Activated T-cell treated with anti-CD3 and anti-CD28 coated beads for 4 hours (primary cell): ENCODE measurements around the gene PIK3R5.

Experiments used
- DNase-seq: peaks from one replicate; pipeline ENCODE4 v3.0.0-alpha.2; 2020

The PIK3R5 gene

DNA sequence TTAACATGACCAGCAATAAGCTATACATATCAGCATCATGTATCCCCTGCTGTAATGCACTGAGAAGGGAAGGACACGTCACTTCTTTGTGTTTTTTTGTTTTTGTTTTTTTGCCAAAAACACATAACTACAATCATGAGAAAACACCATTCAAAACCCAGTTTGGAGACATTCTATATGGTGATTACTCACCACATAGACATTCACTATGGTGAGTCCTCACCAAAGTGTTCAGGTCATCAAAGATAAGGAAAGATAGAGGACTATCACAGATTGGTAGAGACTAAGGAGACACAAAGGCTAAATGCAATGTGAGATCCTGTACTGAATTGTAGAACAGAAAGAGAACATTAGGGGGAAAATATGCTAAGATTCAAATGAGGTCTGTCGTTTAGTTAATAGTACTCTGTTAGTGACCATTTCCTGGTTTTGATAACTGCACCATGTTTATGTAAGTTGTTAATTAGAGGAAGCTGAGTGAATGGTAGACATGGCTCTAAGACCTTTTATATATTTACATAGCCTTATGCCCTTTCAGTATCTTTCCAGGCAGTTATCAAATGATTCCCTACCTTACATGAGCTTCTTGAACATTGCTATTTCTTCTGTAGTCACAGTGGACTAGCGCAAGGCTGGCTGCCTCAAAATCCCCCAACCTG is 46.6 kb downstream of the PIK3R5 start:
- no peak for DNase-seq

GRCh38 chr17:8916466-8916865 is 49.0 kb downstream of the PIK3R5 start:
- DNase-seq = no peak

DNA sequence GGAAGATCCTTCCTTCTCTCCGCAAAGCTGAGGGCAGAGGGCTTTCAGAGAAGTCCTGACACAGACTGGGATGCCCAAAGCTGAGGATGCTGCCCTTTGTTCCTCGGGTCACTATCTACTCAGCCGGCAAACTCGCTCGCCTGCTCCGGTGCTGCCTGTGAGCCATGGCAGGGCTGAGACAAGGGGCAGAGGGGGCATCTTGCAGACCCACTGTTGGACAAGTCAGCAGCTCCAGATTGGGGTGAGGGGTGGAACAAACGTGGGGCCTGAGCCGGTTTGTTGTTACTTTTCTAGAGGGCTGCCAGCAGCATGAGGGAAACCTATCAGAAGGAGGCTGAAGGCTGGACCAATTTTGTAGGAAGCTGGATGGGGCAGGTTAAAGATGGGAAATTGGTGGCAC is 51.0 kb downstream of the PIK3R5 start:
- no peak for DNase-seq

DNA sequence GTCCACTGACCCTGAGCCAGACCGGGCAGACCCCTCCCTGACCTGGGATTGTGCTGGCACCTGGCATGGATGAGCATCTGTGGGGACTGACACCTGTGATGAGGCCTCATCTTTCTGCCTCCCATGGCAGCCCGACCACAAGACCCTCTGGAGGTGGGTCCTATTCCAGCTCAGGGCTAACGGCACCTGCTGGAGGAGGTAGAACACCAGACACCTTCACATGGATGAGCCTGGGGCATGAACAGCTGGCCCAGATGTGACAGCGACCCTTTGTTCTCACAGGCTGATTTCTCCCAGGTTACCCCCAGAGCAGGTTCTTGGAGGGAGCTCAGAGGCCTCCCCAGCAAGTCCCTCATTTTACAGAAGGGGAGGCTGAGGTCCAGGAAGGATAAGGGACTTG is 51.6 kb downstream of the PIK3R5 start:
- no peak for DNase-seq

DNA sequence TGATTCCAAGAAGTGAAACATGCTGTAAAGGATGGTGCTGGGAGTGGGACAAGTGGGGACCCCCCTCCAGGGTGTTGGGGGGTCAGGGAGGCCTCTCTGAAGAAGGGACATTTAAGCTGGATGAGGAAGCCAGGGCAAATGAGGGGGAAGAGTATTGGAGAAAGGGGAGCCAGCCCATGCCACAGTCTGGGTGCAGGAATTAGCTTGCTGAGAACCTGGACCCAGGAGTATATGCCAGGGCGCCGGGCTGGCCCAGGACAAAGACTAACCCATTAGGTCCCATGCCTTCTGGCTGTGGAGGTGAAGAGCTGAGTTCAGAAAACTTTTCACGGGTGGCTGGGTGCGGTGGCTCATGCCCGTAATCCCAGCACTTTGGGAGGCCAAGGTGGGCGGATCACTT is 52.4 kb downstream of the PIK3R5 start:
- DNase-seq = no peak

- DNase-seq = no peak
These were observed 53.2 kb downstream of the PIK3R5 start for GRCh38 chr17:8912084-8912981.

DNA sequence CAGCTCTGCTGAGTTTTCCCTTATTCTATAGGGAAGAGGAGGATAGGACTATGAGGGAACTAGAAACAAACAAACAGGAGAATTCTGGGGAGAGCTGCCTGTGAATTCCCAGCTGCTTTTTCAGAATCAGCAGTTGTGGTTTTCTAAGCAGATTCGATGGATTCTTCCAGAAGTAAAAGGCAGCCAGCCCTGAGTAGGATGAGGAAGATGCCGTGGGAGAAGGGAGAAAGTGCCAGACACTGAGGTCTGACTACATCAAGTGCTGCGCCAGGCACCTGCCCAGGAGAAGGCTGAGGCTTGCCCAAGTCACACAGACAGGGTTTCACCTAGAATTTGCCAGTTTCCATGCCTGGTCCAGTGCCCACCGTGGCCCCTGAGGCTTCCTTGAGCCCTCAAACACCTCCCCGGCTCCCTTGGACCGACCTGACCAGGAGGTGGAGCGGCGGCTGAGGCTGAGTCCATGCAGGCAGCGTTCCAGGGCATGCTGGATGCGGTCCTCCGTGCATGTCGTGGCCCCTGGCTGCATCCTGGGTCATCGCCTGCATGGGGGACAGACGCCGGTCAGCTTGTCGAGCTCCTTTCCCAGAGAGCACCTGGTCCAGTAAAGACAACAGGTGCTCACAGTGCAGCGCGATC is 54.4 kb downstream of the PIK3R5 start:
- no peak for DNase-seq

DNA sequence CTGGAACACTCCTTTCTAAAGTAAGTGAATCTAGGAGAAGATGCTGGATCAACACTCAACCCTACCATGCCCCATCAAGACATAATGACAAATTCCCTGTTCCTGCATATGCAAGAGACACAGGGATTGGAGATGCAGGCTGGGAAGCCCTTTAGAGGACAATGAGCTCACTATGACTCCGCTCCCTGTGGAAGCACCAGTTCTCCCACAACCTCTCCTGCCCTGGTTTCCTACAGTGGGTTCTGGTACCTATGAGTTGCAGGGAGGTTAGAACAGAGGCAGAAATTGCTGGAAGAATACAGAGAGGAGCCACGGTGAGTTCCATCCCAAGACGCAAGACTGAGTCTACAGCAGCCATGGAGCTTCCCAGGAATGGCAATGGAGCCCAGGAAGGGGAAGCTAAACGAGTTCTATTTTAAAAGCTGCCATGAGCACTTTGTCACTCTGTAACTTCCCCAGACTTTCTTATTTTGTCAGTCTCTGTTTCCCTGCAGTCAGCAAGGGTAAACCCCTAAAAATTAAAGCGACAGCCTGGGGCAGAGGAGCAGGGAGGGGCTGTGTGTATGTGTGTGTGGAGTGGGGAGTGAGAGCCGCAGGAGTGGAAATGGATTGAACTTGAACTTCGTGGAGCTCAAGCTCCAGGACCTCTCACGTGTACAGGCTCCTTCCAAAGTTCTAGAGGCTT is 55.8 kb downstream of the PIK3R5 start:
- DNase-seq = no peak

GRCh38 chr17:8905331-8905730 is 60.2 kb downstream of the PIK3R5 start:
- DNase-seq = no peak

DNA sequence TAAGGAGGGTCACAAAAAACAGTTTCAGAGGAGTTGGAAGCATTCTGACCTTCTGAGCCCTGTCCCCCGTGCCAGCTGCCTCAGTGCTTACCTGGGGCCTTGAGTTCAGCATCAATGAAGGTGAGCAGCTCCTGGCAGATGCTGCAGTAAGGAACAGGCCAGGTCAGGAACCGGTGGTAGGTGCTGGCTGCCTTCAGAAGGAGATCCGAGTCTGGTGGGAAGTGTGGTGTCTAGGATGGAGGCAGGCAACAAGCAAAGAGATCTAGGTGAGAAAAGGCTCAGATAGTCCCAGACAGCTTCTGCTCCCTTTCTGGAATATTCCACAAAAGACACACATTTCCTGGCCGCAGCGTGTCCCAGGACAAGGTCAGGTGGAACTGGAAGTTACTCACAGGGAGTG is 60.8 kb downstream of the PIK3R5 start:
- DNase-seq = no peak

- DNase-seq = no peak
These were observed 61.3 kb downstream of the PIK3R5 start for GRCh38 chr17:8904201-8904600.

DNA sequence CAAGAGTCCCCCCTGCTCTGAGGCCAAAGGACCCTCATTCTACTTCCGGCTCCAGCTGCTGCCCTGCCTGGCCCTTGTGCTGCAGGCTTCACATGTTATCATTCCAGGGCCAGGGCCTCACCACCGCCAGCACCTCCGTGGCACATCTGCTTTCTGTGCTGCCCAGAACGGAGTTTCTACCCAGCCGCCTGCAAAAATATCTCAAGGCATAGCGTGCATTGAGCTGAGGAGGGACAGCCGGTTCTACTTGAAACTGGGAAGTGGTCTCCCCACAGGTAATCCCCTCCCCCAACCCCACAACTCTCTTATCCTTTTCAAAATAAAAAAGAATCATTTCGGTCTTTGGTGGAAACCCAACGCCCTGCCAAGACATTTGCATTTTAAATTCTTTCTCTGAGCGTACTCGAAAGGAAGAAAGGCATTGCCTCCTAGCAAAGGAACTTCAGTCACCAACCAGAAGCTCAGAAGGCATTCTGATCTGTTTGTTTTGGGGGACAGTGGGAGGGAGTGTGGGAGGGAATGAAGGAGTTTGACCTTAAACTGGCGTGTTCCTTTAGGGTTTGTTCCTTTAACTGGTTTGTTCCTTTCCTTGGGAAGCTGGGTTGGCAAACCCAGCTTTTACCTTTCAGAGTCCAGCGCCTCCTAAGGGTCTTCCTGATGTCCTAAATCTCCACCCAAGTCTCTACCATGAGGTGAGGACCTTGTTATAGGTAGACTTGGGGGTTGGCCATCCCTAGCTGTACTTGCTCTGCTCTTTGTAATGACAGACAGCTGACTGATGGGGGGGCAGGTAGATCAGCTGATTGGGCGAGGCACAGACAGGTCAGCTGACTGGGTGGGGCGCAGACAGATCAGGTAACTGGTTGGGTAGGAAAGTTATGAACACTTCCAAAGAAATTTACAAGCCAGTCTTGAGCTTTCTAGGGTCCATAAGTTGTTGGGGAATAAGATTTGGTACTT is 64.6 kb downstream of the PIK3R5 start:
- no peak for DNase-seq

GRCh38 chr17:8900207-8900606 is 65.3 kb downstream of the PIK3R5 start:
- DNase-seq = no peak

- no peak for DNase-seq
These were observed 66.9 kb downstream of the PIK3R5 start for GRCh38 chr17:8898636-8899035.

- no peak for DNase-seq
These were observed 67.4 kb downstream of the PIK3R5 start for GRCh38 chr17:8898126-8898525.

DNA sequence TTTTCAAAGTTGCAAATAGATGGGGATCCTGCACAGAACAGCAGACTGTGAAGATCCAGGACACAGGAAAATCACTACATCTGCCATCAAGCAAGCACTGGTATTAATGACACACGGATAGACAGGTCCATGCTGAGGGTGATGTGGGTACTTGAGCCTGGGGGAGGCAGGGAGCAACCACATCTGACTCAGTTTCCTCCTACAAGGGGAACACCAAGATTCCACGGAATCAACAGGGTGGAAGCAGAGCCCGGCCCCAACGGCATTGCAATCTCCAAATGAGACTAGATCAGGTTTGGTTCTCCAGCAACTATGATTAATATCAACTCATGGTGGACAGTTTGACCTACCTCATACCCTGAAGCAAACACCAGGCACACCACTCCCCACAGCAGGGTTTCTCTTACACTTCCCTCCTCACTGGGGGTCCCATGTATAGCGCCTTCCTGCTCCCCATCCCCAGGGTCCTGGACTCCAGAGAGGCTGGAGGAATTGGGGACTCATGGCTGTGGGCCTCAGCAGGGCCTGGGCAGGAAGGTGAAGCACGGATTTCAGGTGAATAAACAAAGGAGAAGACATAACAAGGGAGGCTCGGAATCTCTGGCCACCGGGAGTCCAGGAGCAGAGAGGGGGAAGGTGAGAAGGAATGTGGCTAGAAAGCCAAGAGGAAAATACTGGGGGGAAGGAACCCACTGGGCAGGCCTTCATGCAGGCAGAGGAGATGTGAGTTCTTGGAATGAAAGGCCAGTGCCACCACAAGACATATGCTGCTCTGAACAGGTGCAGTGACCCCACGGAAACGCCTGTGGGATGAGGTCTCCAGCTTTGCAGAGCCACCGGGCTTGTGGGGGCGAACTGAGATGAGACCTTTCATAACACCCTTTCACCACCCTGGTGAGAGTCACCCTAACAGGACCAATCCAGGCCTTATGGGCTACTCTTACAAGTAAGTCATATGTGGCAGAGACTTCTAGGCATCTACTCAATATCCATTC is 68.6 kb downstream of the PIK3R5 start:
- no peak for DNase-seq

- no peak for DNase-seq
These were observed 69.4 kb downstream of the PIK3R5 start for GRCh38 chr17:8896087-8896486.

GRCh38 chr17:8894673-8895578 is 70.6 kb downstream of the PIK3R5 start:
- peak; percentile 21 for DNase-seq

DNA sequence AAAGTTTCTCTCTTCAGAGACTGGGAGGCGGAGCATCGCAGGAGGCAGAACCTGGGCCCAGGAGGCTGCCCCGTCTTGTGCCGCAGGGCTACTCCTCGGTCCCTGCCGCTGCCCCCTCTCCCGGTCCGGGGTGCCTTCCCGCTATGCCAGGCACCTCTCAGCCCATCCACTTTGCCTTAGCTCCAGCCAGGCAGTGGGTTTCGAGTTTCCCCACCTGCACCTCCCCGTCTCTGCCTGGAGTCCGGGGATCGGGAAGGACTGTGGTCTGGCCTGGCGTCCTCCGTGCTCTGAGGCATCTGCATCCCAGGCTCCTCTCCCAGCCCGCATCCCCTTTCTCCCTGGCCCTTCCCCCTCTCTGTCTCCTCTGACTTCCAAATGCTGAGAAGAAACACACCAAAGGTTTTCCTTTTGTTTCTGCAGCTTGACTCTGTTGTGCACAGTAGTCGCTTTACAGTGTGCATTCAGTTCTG is 71.3 kb downstream of the PIK3R5 start:
- no peak for DNase-seq
